HG02588 (cell line): ENCODE data around the gene COX7C.
"Not testable (repeated sequence)": the region's sequence is repeated elsewhere in the genome, so short reads cannot be mapped to it uniquely, and the experiment has no call there.

Experiments
- ATAC-seq: cut with Tn5 transposase; IDR thresholded peaks from one replicate; pipeline ENCODE4 v1.9.1; 2021; ENCODE audit warnings: mild to moderate bottlenecking, moderate library complexity; ENCODE audit not compliant: unreplicated experiment

The COX7C gene

GRCh38 chr5:86660771-86661170 lies 43.0 kb downstream of the COX7C start:
- not testable (repeated sequence) for ATAC-seq

GRCh38 chr5:86664173-86664572 lies 46.4 kb downstream of the COX7C start:
- ATAC-seq = no peak

GRCh38 chr5:86665984-86666760 lies 48.4 kb downstream of the COX7C start:
- ATAC-seq = no peak

- ATAC-seq = no peak
Observed at GRCh38 chr5:86666981-86667380, 49.2 kb downstream of the COX7C start.
